SW 1271 (cell line): Measurements from ENCODE around the gene ENHO.
"Not testable (repeated sequence)": the region's sequence is repeated elsewhere in the genome, so short reads cannot be mapped to it uniquely, and the experiment has no call there.

ENCODE experiments used
- DNase-seq, 2 experiments: peaks; one replicate each; lab custom pipeline; 2025; lab: John Stamatoyannopoulos, UW

The ENHO gene

GRCh38 chr9:34506623-34507022 lies 16.2 kb downstream of the ENHO start:
- no peak for DNase-seq

GRCh38 chr9:34505370-34506120 lies 17.2 kb downstream of the ENHO start:
- DNase-seq, result no peak

DNA sequence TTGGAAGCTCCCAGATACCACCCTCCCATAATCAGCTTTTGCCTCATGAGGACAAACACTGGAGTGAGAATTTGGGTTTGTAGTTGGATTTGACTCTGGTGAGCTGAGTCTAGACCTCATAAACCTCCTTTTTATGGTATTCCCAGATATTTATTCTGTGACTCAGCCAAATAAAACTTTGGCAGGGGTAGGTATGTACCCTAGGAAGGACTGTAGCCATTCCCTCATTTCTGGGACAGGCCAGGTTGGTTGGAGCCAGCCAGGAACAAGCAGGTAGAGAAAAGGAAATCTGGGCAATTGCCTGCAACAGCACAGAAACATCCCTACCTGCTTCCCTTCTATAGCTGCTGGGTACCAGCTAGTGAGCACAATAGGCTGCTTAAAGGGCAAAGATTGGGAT lies 19.4 kb downstream of the ENHO start:
- no peak for DNase-seq

GRCh38 chr9:34502891-34503290 lies 19.9 kb downstream of the ENHO start:
- no peak for DNase-seq

GRCh38 chr9:34502471-34502870 lies 20.3 kb downstream of the ENHO start:
- no peak for DNase-seq

- DNase-seq, result no peak
Observed at GRCh38 chr9:34501889-34502425, 20.8 kb downstream of the ENHO start.

- no peak for DNase-seq
Observed at GRCh38 chr9:34501372-34501771, 21.4 kb downstream of the ENHO start.

DNA sequence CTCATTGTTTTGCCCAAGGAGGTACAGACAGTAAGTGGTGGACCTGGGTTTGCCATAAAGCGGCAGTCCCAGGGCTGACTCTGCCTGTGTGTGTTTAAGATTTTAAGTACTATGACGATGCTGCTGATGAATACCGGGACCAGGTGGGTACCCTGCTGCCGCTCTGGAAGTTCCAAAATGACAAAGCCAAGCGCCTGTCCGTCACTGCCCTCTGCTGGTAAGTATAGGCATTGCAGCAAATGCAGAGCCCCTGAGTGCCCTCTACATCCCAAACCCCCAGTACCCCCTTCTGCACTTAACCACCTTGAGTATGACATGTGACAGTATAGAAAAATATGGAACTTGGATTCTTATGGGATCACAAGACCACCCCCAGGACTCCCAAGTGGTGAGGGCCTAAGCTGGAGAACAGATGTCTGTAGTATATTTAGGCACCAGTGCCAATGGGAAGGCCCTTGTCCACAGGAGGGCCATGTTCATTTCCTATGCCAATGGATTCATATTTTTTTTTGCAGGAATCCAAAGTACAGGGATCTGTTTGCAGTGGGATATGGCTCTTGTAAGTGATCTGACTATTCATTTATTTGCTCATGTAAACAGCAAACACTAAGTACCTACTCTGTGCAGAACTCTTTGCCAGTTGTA lies 22.0 kb downstream of the ENHO start:
- DNase-seq, result peak in 1 of 2 experiments; percentile 19

- DNase-seq, result no peak
Observed at GRCh38 chr9:34499076-34499475, 23.7 kb downstream of the ENHO start.

DNA sequence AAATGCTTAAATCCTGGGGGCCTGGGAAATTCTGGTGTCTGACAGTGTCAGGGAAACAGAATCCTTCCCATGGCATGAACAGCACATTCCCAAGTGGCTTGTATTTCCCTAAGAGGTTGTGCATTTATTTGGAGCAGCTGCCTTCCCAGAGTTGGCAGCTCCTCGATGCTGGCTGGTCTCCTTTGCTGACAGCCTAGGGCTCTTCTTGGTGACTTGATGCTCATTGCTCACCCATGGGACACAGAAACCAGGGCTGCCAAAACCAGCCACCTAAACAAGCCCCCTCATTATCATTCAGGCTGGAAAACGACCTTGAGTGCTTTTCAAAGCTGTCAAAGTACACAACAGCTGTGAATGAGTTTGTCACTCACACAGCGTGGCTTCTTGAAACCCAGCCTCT lies 24.2 kb downstream of the ENHO start:
- no peak for DNase-seq

DNA sequence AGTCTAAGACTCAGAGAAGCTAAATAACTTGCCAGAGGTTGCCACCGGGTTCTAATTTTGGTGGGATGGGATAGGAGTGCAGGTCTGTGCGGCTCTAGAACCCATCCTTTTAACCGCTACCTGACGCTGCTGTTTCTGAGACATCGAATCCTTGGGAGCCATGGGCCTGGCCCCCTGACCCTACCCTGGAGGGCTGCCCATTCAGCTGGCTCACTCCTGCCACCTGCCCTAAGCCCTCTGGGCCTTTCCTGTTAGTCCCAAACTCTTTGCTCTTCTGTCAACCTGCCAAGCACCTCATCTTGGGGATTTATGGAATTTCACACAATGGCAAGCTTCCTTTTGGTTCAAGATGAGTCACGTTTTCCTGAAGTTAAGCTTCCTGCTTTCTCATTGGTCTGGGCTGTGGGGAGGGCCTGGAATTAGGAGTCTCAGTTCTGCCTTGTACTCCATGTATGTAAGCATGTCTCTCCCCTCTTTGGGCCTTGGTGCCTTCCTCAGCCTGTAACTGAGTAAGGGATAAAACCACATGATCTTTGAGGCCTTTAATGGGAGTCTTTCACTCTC lies 26.6 kb downstream of the ENHO start:
- no peak for DNase-seq

DNA sequence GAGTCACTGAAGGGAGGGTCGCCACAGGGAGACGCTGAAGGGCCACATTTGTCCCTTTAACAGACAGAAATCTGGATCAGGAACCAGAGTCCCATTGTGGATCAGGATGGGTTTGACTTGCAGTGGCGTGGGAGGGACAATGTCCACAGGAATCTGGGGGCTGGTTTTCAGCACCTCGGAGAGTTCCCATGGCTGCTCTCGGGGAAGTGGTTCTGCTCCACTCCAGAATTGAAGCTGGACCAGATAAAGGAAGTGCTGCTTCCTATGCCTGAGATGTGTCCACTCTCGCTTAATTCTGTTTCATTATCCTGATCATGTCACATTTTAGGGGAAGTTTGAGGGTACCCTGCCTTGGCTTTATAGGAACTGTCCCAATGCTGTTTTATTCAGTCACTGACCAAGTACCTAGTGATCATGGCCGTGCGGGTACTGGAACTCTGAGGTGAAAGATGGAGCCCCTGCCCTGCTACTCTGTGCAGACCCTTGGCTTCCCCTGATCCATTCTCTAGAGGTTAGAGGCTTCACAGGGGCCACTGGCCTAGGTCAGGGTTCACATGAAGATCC lies 28.7 kb downstream of the ENHO start:
- DNase-seq, result no peak

GRCh38 chr9:34492051-34492450 lies 30.7 kb downstream of the ENHO start:
- no peak for DNase-seq

GRCh38 chr9:34491596-34491995 lies 31.2 kb downstream of the ENHO start:
- DNase-seq, result no peak

GRCh38 chr9:34490760-34491159 lies 32.0 kb downstream of the ENHO start:
- DNase-seq, result no peak

- no peak for DNase-seq
Observed at GRCh38 chr9:34490360-34490759, 32.4 kb downstream of the ENHO start.

- no peak for DNase-seq
Observed at GRCh38 chr9:34486572-34486971, 36.2 kb downstream of the ENHO start.

- no peak for DNase-seq
Observed at GRCh38 chr9:34485822-34486221, 37.0 kb downstream of the ENHO start.

- no peak for DNase-seq
Observed at GRCh38 chr9:34484678-34485077, 38.1 kb downstream of the ENHO start.

GRCh38 chr9:34482746-34483145 lies 40.0 kb downstream of the ENHO start:
- not testable (repeated sequence) for DNase-seq

- DNase-seq, result not testable (repeated sequence)
Observed at GRCh38 chr9:34481620-34482019, 41.2 kb downstream of the ENHO start.

DNA sequence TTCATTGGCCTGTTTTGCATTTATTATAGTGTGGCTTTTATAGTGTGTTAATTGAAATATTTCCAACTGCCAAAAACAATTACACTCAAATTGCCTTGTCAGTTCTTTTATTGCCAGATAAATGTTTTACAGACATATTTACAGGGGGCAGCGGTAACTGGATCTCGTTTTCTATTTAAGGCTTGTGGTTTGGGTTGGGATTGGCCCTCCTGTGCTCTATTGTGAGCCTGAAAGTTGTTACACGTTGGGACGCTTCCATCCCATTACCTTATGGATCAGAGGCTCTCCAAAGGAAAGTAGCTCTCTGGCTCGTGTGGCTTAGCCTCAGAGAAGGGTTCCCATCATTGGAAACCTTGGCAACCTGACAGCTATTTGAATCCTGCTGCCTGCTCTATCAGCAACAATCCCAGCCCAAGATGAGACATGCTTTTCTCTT lies 43.3 kb downstream of the ENHO start:
- DNase-seq, result no peak

DNA sequence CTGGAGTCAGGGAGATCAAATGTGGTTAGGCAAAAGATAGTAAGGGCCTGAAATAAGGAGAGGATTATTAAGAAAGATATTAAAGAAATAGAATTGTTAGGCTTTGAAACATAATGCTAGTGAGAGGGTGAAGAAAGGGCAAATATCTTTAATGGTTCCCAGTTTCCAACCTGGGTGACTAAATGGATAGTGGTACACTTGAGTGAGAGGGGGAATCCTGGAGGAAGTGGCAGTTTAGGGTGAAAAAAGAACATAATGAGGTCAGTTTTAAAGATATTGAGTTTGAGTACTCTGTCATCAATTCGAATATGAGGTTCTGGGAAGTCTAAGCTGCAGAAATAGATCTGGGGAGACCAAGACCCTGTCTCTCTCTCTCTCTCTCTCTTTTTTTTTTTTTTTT lies 45.2 kb downstream of the ENHO start:
- no peak for DNase-seq
